Mucosa of stomach (tissue), 1 donor: Measurements from ENCODE around the gene HJV.

ENCODE experiments used
- H3K27me3 ChIP-seq: one replicate; pipeline ENCODE4 v1.7.0; 2013; ENCODE audit warnings: mild to moderate bottlenecking, low read length; ENCODE audit not compliant: control insufficient read depth, insufficient read depth
- H3K36me3 ChIP-seq: one replicate; pipeline ENCODE4 v1.7.0; 2013; ENCODE audit warnings: low read length; ENCODE audit not compliant: control insufficient read depth, insufficient read depth
- H3K4me1 ChIP-seq: one replicate; pipeline ENCODE4 v1.7.0; 2013; ENCODE audit warnings: mild to moderate bottlenecking, low read length; ENCODE audit not compliant: control insufficient read depth, insufficient read depth
- H3K4me3 ChIP-seq: one replicate; pipeline ENCODE4 v1.7.0; 2013; ENCODE audit warnings: low read length
- H3K9ac ChIP-seq: one replicate; pipeline ENCODE4 v1.7.0; 2013; ENCODE audit warnings: mild to moderate bottlenecking, low read length, moderate library complexity
- H3K9me3 ChIP-seq: one replicate; pipeline ENCODE4 v1.7.0; 2013; ENCODE audit warnings: mild to moderate bottlenecking, low read length, moderate library complexity; ENCODE audit not compliant: control insufficient read depth
- donor health status: Pancreatic carcinoma.

HJV gene

DNA sequence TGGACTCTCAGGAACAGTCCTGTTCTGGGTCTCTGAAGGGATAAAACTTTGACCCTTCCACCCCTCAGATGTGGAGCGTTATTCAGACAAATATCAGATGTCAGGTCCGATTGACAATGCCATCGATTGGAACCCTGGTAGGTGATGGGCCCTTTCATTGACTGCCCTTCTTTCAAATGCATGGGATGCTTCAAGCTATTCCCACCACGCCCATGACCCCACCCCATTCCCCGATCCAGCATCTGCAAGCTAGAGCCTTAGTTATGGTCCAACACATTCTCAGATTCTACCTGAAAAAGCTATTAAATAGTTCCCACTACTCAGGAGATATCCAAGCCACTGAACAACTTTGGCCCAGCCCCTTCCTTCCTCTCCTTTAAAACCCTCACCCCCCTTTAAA, 44.5 kb downstream of the HJV start:
- no peaks in the 10 kb centered on the region for H3K9me3 ChIP-seq
- peak overlapping the region; percentile 74 for H3K9ac ChIP-seq
- H3K4me3 ChIP-seq, result no peak overlapping the region
- peaks cover 37% of the 10 kb centered on the region for H3K4me1 ChIP-seq
- H3K27me3 ChIP-seq, result no peaks in the 10 kb centered on the region
- no peaks in the 10 kb centered on the region for H3K36me3 ChIP-seq

DNA sequence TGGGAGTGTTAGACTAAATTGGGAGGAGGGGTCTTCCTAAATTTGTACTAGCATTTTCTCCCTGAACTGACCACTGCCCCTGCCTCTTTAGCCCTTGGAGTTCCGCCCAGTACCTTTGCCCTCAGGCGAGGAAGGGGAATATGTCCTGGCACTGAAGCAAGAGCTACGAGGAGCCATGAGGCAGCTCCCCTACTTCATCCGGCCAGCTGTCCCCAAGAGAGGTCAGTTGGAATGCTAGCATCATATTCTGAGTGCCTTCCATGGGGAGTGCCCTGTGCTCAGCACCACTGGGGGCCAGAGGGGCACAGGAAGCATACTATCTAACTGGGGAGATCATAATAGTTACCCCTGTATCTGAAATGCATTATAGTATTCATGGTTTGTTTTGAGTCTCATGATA, 46.3 kb downstream of the HJV start:
- H3K9me3 ChIP-seq, result no peaks in the 10 kb centered on the region
- H3K27me3 ChIP-seq, result no peaks in the 10 kb centered on the region
- H3K4me3 ChIP-seq, result no peak overlapping the region
- H3K36me3 ChIP-seq, result no peaks in the 10 kb centered on the region
- peaks cover 27% of the 10 kb centered on the region for H3K4me1 ChIP-seq
- no peak overlapping the region for H3K9ac ChIP-seq

DNA sequence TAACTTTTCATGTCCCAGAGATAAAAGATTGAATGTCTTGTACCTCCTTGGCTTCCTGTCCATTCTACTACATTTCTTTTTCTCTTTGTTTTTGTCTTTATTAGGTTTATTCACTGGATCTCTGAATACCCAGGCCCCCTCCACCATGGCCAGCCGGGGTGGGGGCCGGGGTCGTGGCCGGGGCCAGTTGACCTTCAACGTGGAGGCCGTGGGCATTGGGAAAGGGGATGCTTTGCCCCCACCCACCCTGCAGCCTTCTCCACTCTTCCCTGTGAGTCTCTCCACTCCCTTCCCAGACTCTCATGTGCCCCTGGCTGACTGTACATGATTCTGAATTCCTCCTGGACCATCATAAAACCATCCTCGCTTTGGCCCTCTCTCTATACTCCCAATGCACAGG, 46.8 kb downstream of the HJV start:
- Histone ChIP-seq H3K36me3 (no peaks in the 10 kb centered on the region), H3K9ac (no peak overlapping the region)

DNA sequence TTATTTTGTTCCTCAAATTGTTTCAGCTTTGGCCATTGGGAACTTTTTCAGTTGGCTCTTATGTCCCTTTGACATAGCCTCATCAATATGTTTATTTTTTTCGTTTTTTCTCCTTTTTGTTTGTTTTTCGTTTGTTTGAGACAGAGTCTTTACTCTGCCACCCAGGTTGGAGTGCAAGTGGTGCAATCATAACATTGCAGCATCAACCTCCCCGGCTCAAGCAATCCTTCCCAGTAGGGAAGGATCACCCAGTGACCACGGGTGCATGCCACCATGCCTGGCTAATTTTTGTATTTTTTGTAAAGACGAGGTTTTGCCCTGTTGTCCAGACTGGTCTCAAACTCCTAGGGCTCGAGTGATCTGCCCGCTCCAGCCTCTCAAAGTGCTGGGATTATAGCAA, 49.0 kb downstream of the HJV start:
- Histone ChIP-seq H3K9me3 (no peaks in the 10 kb centered on the region), H3K9ac (no peak overlapping the region), H3K36me3 (no peaks in the 10 kb centered on the region), H3K27me3 (no peaks in the 10 kb centered on the region), H3K4me3 (no peak overlapping the region), H3K4me1 (peaks cover 2% of the 10 kb centered on the region)

More for the DNA sequence above, 46.8 kb downstream of the HJV start:
- no peak overlapping the region for H3K4me3 ChIP-seq
- H3K27me3 ChIP-seq, result no peaks in the 10 kb centered on the region
- peaks cover 22% of the 10 kb centered on the region for H3K4me1 ChIP-seq
- no peaks in the 10 kb centered on the region for H3K9me3 ChIP-seq
